ENCODE measurements around the gene SLC2A4. TPM values are rescaled to one million over a fixed set of nuclear protein-coding genes. Genes with fewer than 3 reads are reported as not detected.

Gene SLC2A4
- total and polyA plus RNA-seq, 2 experiments from 2014 or later: 6.3 to 13.6 TPM

DNA sequence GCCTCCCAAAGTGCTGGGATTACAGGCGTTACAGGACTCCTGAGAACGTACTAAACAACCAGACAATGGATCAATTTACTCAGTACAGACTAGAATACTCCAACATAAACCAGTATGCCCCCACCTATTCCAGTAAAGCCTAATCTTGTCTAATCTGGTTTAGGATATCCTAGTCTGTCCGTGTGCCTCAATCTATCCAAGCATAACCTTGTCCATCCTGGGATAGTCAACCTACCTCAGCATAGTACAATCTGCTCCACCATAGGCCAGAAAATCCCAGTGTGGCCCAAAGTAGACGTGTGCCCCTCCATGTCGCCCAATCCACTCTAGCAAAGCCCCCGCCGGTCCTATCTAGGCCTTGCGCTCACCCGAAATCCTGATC is 47.8 kb upstream of the SLC2A4 start:
- Histone ChIP-seq H3K36me3 (ENCODE audit: insufficient read depth) (peaks cover 11% of the 10 kb centered on the region), H3K4me1 (ENCODE audit: insufficient read depth) (peaks cover 21% of the 10 kb centered on the region), H3K27ac (ENCODE audit: low read depth) (peak overlapping the region; percentile 85), H2AFZ (peak overlapping the region; percentile 88), H3K4me2 (peak overlapping the region; percentile 97), H3K4me3 (peak overlapping the region; percentile 97), H3K27me3 (ENCODE audit: insufficient read depth) (no peaks in the 10 kb centered on the region), H4K20me1 (replicated peaks; ENCODE audit: insufficient read depth) (peaks cover 37% of the 10 kb centered on the region), H3F3A (replicated peaks; ENCODE audit: low read depth) (peaks cover 36% of the 10 kb centered on the region), H3K9me2 (ENCODE audit: insufficient read depth) (no peaks in the 10 kb centered on the region), H3K79me2 (replicated peaks; ENCODE audit: insufficient read depth) (peaks cover 68% of the 10 kb centered on the region)
- Mint-ChIP-seq H3K4me3 (peak overlapping the region; percentile 100), H3K27me3 (ENCODE audit: insufficient read depth, low read depth, poor library complexity) (peaks cover 15% of the 10 kb centered on the region), H3K36me3 (ENCODE audit: low read depth) (peaks cover 59% of the 10 kb centered on the region), H3K4me1 (peaks cover 26% of the 10 kb centered on the region), H3K27ac (peak overlapping the region; percentile 97), H3K9me3 (peaks cover 3% of the 10 kb centered on the region; the same call in 2 of the 3 replicates)
- DNase-seq (ENCODE audit: low spot score) (no peak), ATAC-seq (peak; percentile 15)
- no peak for TF ChIP-seq EZH2phosphoT487 (IDR thresholded peaks at IDR 0.05; ENCODE audit: unreplicated experiment)
- TF ChIP-seq, protein P1, sequence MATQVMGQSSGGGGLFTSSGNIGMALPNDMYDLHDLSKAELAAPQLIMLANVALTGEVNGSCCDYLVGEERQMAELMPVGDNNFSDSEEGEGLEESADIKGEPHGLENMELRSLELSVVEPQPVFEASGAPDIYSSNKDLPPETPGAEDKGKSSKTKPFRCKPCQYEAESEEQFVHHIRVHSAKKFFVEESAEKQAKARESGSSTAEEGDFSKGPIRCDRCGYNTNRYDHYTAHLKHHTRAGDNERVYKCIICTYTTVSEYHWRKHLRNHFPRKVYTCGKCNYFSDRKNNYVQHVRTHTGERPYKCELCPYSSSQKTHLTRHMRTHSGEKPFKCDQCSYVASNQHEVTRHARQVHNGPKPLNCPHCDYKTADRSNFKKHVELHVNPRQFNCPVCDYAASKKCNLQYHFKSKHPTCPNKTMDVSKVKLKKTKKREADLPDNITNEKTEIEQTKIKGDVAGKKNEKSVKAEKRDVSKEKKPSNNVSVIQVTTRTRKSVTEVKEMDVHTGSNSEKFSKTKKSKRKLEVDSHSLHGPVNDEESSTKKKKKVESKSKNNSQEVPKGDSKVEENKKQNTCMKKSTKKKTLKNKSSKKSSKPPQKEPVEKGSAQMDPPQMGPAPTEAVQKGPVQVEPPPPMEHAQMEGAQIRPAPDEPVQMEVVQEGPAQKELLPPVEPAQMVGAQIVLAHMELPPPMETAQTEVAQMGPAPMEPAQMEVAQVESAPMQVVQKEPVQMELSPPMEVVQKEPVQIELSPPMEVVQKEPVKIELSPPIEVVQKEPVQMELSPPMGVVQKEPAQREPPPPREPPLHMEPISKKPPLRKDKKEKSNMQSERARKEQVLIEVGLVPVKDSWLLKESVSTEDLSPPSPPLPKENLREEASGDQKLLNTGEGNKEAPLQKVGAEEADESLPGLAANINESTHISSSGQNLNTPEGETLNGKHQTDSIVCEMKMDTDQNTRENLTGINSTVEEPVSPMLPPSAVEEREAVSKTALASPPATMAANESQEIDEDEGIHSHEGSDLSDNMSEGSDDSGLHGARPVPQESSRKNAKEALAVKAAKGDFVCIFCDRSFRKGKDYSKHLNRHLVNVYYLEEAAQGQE (IDR thresholded peaks at IDR 0.05; ENCODE audit: unreplicated experiment): no peak
- TF ChIP-seq STAT1 (IDR thresholded peaks at IDR 0.05; ENCODE audit: unreplicated experiment): no peak

DNA sequence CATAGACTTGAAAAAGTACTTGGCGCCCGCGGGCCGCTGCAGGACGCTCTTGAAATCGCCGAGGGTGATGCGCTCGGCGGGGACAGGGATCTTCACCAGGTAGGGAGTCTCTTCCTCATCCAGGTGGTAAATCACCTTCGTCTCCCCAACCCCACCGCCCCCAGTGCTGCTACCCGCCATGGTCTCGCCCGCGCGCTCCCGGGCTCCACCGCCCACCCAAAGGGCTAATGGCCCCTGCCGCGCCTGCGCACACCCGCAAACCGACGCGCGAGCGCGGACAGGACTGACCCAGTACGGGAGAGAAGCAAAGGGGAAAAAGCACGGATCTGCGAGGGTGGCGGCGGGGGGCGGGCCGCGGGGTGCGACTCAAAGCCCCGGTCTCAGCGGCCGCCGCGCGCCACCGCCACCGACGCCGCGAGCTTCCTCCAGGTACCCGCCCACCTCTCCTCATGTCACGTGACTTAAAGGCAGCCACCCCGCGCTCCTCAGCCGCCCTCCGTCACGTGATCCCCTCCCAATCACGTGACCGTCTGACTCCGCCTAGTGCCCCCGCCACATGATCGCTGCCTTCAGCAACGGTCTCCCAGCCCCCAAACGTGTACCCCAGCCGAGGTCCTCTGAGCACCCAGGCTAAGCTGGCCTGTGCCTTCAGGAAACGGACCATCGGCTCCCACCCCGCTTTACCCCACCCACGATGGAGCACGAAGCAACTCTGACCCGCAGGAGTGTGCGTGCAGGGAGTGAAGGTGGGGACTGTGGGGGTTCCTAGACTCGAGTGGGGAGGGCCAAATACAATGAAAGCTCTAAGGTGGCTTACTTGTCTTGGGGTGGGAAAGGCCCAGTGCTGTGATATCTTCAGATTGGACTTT is 47.2 kb upstream of the SLC2A4 start, which contains the start of gene DVL2:
DVL2 (minus strand) TSS at position 435 of the 869 bp plus-strand sequence; CDS start at position 180, 255 bp downstream.
- peaks cover 11% of the 10 kb centered on the region for H3K36me3 ChIP-seq (ENCODE audit: insufficient read depth)
- peak; percentile 99 for DNase-seq (ENCODE audit: low spot score)
- H4K20me1 ChIP-seq (replicated peaks; ENCODE audit: insufficient read depth): peaks cover 37% of the 10 kb centered on the region
- H3K27ac ChIP-seq (ENCODE audit: low read depth): peak within 1 kb of the TSS; percentile 85
- H3K9me3 Mint-ChIP-seq: peaks cover 3% of the 10 kb centered on the region; the same call in 2 of the 3 replicates
- H3K27me3 Mint-ChIP-seq (ENCODE audit: insufficient read depth, low read depth, poor library complexity): peaks cover 19% of the 10 kb centered on the region
- H3K4me1 Mint-ChIP-seq: peaks cover 26% of the 10 kb centered on the region
- no peaks in the 10 kb centered on the region for H3K9me2 ChIP-seq (ENCODE audit: insufficient read depth)
- H2AFZ ChIP-seq: peak within 1 kb of the TSS; percentile 88
- H3K27me3 ChIP-seq (ENCODE audit: insufficient read depth): no peaks in the 10 kb centered on the region
- H3K36me3 Mint-ChIP-seq (ENCODE audit: low read depth): peaks cover 52% of the 10 kb centered on the region
- peaks cover 36% of the 10 kb centered on the region for H3F3A ChIP-seq (replicated peaks; ENCODE audit: low read depth)
- H3K4me3 Mint-ChIP-seq: peak within 1 kb of the TSS; percentile 100
- peak; percentile 100 for TF ChIP-seq POLR2AphosphoS5 (IDR thresholded peaks at IDR 0.05; ENCODE audit: low read depth)
- no peak for TF ChIP-seq ZNF331 (CRISPR knock-in tag; IDR thresholded peaks at IDR 0.05; ENCODE audit: low read depth)
- TF ChIP-seq, protein P1 (IDR thresholded peaks at IDR 0.05; ENCODE audit: unreplicated experiment): no peak
- no peak for TF ChIP-seq EZH2phosphoT487 (IDR thresholded peaks at IDR 0.05; ENCODE audit: unreplicated experiment)
- TF ChIP-seq CREB1 (CRISPR knock-in tag; IDR thresholded peaks at IDR 0.05; ENCODE audit: low read depth): peak; percentile 78
- TF ChIP-seq, protein P2, sequence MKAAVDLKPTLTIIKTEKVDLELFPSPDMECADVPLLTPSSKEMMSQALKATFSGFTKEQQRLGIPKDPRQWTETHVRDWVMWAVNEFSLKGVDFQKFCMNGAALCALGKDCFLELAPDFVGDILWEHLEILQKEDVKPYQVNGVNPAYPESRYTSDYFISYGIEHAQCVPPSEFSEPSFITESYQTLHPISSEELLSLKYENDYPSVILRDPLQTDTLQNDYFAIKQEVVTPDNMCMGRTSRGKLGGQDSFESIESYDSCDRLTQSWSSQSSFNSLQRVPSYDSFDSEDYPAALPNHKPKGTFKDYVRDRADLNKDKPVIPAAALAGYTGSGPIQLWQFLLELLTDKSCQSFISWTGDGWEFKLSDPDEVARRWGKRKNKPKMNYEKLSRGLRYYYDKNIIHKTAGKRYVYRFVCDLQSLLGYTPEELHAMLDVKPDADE (IDR thresholded peaks at IDR 0.05): peak; percentile 61; the same call in 1 of the 2 replicates
- peaks cover 74% of the 10 kb centered on the region for H3K79me2 ChIP-seq (replicated peaks; ENCODE audit: insufficient read depth)
- H3K4me2 ChIP-seq: peak within 1 kb of the TSS; percentile 97
- peak within 1 kb of the TSS; percentile 97 for H3K27ac Mint-ChIP-seq
- H3K4me1 ChIP-seq (ENCODE audit: insufficient read depth): peaks cover 21% of the 10 kb centered on the region
- peak; percentile 42 for ATAC-seq
- H3K4me3 ChIP-seq: peak within 1 kb of the TSS; percentile 97

Data from GM23338 (cell line).